Activated CD4-positive, CD25-positive, alpha-beta regulatory T cell treated with anti-CD3 and anti-CD28 coated beads, Interleukin-2, amount 50 U/mL, for 72 hours (primary cell): ENCODE measurements around the gene PGAP1.

Experiments used
- DNase-seq: peaks from one replicate; pipeline ENCODE4 v3.0.0; 2021

The PGAP1 gene

DNA sequence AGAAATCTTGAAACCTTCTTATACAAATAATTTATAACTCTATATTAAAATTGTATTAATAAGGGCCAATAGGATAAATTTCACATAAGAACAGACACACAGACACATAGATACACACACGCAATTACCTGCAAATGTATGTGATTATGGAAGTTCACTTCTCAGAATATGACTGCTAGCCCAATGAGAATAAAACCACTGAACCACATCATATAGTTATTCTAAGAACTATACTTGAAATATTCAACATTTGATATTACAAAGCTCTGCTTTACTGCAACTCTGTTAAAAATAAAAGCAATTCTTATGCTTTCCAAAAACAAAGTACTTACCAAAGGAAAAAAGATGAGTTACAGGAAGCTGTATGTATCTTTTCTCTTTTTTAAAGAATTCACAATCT, 51.1 kb downstream of the PGAP1 start:
- DNase-seq = no peak

DNA sequence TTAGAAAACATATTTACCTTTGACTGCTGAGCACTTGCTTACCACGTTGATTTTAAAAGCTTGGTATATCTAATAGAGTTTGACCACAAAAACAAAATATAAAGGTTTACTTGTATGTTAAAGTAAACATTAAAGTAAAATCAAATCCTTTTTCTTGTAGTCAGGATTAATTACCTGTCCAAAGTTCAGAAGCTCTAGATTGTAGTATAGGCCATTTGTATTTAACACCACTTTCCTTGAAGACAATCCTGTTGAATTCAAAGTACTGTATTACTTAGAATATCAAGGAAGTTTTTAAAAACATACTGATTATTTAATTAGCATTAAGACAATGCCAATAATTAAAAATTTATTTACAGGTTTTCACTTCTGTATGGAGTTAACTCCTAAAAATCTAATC, 53.0 kb downstream of the PGAP1 start:
- no peak for DNase-seq

GRCh38 chr2:196854629-196855028, 71.9 kb downstream of the PGAP1 start:
- no peak for DNase-seq

GRCh38 chr2:196853301-196854087, 73.0 kb downstream of the PGAP1 start:
- DNase-seq = no peak

DNA sequence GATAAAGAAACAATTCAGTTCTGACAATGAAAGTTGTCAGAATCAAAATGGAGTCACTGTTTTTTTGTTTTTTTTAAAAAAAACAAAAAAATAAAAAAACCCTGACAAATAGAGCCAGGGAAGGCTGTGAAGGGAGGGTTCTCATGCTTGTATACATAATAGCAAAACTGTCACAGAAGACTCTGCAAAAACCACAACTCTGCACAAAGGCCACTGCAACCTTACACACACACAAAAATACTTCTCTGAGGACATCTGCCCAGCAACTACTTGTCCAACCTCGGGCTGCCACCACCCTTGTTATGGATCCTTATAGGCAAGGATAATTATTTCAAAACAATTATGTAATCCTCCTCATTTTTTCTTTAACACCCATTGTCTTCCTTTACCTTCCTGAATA, 75.4 kb downstream of the PGAP1 start:
- no peak for DNase-seq

- DNase-seq = no peak
Observed at GRCh38 chr2:196849895-196850294, 76.6 kb downstream of the PGAP1 start.

- DNase-seq = no peak
Observed at GRCh38 chr2:196846295-196846694, 80.2 kb downstream of the PGAP1 start.

DNA sequence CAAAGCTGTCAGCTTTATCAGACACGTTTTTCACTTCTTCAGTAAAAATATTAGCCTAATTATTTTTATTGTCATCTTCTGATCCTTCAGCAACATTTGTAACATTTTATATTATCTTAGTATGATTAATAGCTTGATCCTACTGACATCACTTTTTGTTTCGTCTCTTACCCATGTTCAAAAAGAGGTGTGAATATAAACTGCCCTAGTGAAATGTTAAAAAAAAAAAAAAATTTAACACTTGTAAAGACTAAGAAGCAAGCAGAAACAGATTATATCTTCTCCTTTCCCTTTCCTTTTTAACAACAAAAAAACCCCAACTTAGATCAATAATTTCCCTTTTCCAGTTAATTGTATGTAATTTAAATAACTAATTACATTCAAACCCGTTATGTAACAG, 81.1 kb downstream of the PGAP1 start:
- DNase-seq = no peak

- no peak for DNase-seq
Observed at GRCh38 chr2:196840171-196840570, 86.3 kb downstream of the PGAP1 start.

DNA sequence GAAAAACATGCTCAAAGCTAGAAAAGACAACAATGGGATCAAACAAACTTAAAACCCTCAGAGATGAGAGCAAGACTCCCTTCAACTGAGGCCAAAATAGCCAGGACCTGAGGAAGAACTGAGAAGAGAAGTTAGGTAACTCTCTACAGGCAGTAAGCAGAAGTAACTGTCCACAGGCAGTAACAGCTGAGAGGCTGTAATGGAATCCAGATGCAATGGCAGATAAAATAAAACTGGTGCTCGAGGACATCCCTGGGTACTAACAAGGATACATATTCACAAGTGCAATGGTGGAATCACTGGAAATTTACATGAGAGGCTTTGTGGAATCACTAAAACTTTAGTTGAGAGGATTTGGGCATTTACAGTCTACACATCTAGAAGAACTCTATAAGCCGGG, 86.9 kb downstream of the PGAP1 start:
- no peak for DNase-seq

DNA sequence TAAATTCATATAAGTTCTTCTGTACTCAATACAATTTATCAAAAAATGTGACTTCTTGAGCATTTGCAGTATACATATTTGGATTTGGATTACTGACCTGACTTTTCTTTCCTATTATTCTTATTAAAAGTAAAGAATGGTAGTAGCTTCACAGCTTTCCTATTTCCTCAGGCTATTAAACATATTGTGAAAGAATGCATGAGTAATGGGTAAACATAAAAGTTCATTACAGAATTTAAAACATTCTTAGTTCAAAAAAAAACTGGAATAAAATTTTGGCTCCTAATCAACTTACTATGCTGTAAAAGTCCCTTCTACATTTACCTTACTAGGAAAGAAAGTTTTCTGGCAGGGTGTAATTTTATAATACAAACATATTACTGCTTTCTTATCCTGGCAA, 90.1 kb downstream of the PGAP1 start:
- no peak for DNase-seq

- DNase-seq = no peak
Observed at GRCh38 chr2:196830701-196831100, 95.8 kb downstream of the PGAP1 start.

DNA sequence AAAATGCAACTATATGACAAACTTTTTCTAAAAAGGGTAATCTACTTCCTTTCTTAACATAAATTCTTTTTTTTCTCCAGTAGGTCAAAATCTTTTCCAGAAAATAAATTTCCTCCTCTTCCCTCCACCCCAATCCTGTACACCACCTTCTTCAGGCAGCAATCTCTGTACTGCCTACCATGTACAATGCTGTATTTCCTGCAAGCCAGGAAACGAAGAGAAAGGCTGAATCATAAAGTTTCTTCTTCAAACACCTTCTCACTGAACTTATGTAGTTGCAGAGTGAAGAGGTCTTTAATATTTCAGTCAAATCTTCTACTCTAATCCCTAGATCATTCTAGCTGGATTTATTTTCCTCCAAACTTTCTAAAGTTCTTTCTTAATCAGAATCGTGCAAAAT, 99.2 kb downstream of the PGAP1 start:
- no peak for DNase-seq

- no peak for DNase-seq
Observed at GRCh38 chr2:196823750-196824522, 102.6 kb downstream of the PGAP1 start.

- DNase-seq = no peak
Observed at GRCh38 chr2:196821195-196821594, 105.3 kb downstream of the PGAP1 start.

- no peak for DNase-seq
Observed at GRCh38 chr2:196809260-196809659, 117.2 kb downstream of the PGAP1 start, which contains the start of gene C2orf66. TSS of gene C2orf66 (minus strand) at chr2:196809355. CDS start at chr2:196809336, 19 bp downstream.

- no peak for DNase-seq
Observed at GRCh38 chr2:196808083-196808665, 118.3 kb downstream of the PGAP1 start.

- no peak for DNase-seq
Observed at GRCh38 chr2:196804381-196804780, 122.1 kb downstream of the PGAP1 start.

GRCh38 chr2:196802401-196802800, 124.1 kb downstream of the PGAP1 start:
- no peak for DNase-seq

GRCh38 chr2:196801674-196802261, 124.7 kb downstream of the PGAP1 start:
- DNase-seq = no peak

GRCh38 chr2:196798980-196799379, 127.5 kb downstream of the PGAP1 start:
- DNase-seq = no peak

GRCh38 chr2:196792865-196793264, 133.6 kb downstream of the PGAP1 start:
- no peak for DNase-seq

DNA sequence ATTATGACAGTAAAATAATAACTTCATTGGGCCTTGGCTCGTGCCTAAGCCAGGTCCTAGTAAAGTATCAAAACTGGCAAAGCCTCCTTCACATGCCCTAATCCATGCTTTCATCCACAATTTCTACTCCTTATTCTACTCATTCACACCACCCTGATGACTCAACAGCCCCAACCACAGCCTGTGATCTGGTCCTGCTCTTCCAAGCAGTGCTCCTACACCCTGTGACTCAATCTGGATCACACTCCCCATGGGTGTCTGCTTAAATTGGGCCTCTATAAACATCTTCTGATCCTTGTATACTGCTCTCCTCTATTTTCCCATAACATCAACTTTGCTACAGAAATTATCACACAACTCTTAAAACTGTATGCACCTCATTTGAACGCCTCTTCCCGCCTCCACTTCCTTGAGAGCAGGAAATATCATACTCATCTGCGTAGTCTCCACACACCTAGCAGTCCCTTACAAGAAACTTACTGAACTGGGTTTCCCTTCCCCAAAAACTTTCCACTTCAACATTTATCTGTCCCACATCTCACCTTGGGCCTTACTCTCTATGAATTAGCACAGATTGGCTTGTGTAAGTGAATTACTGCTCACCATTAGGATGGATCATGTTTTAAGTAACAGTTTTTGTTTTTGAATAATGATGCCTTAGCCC, 142.9 kb downstream of the PGAP1 start:
- no peak for DNase-seq
